KMS-11 (cell line): ENCODE data around the gene PYGO2.

ENCODE experiments used
- H2AFZ ChIP-seq: fragments of 200-600 bp; sonication (generic); 2 replicates; pipeline ENCODE4 v1.6.1; 2016; ENCODE audit warnings: antibody characterized with exemption, mixed run types, low read depth
- H3K27ac ChIP-seq: fragments of 200-600 bp; sonication (generic); 2 replicates; pipeline ENCODE4 v1.6.1; 2016; ENCODE audit warnings: mild to moderate bottlenecking, mixed run types
- H3K27me3 ChIP-seq: fragments of 200-600 bp; sonication (generic); 2 replicates; pipeline ENCODE4 v1.6.1; 2017; ENCODE audit warnings: mild to moderate bottlenecking, low read depth, mixed run types, moderate library complexity; ENCODE audit not compliant: insufficient read depth
- H3K36me3 ChIP-seq: fragments of 200-600 bp; sonication (generic); 2 replicates; pipeline ENCODE4 v1.6.1; 2017; ENCODE audit warnings: mild to moderate bottlenecking, mixed run types; ENCODE audit not compliant: insufficient read depth
- H3K4me1 ChIP-seq: fragments of 200-600 bp; sonication (generic); 2 replicates; pipeline ENCODE4 v1.6.1; 2016; ENCODE audit warnings: mild to moderate bottlenecking, low read depth, mixed run types; ENCODE audit not compliant: poor library complexity, severe bottlenecking
- H3K4me2 ChIP-seq: fragments of 200-600 bp; sonication (generic); 2 replicates; pipeline ENCODE4 v1.7.0; 2016; ENCODE audit warnings: mild to moderate bottlenecking, mixed run types
- H3K4me3 ChIP-seq: fragments of 200-600 bp; sonication (generic); IDR thresholded peaks from 2 replicates; pipeline ENCODE4 v1.6.1; 2017; ENCODE audit warnings: low read depth, low read length, mixed read lengths; ENCODE audit not compliant: insufficient read depth
- H3K79me2 ChIP-seq: fragments of 200-600 bp; sonication (generic); 2 replicates; pipeline ENCODE4 v1.6.1; 2016; ENCODE audit warnings: low read depth, mixed run types; ENCODE audit not compliant: insufficient read depth
- H3K9ac ChIP-seq: fragments of 200-600 bp; sonication (generic); 2 replicates; pipeline ENCODE4 v1.6.1; 2016; ENCODE audit warnings: mild to moderate bottlenecking, mixed run types
- H4K20me1 ChIP-seq: fragments of 200-600 bp; sonication (generic); 2 replicates; pipeline ENCODE4 v1.6.1; 2016; ENCODE audit warnings: mild to moderate bottlenecking, mixed run types; ENCODE audit not compliant: insufficient read depth
- TF ChIP-seq, protein P1 (sequence below): fragments of 200-600 bp; sonication (generic); conservative IDR thresholded peaks from 2 replicates; pipeline ENCODE4 v1.6.1; 2017; ENCODE audit warnings: low read depth, mild to moderate bottlenecking, antibody characterized with exemption, low read length, moderate library complexity, mixed read lengths

The PYGO2 gene

DNA sequence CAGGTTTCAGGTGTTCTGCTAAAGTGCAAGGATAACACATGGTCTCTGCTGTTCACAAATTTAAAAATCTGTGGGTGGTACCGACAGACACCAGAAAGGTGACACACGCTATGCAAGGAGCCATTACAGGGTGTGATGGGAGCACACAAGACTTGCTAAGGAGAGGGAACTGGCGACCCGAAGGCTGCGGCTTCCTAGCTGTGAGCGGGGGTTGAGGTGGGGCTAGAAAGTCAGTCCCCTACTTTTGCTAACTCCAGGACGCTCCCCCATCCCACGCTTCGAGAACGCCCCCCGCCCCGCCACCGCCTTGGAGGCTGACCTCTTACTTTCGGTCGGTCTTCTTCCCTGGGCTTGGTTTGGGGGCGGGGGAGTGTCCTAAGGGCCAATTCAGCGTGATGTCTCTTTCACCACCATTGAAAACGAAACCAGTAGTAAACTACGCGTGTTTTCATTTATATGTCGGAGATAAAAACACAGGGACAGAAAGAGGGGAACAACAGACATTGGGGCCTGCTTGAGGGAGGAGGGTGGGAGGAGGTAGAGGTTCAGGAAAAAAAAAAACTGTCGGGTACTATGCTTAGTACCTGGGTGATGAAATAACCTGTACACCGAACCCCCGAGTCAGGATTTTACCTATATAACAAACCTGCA lies 14.0 kb upstream of the PYGO2 start:
- peaks cover 18% of the 10 kb centered on the region; the same call in 1 of the 2 replicates for H3K36me3 ChIP-seq
- H3K4me3 ChIP-seq = peak overlapping the region; percentile 98
- peaks cover 88% of the 10 kb centered on the region for H3K79me2 ChIP-seq
- H3K9ac ChIP-seq = peak overlapping the region; percentile 76
- H4K20me1 ChIP-seq = no peaks in the 10 kb centered on the region
- no peaks in the 10 kb centered on the region for H3K27me3 ChIP-seq
- peak overlapping the region; percentile 28; the same call in 1 of the 2 replicates for H2AFZ ChIP-seq
- H3K27ac ChIP-seq = peak overlapping the region; percentile 77
- H3K4me1 ChIP-seq = peaks cover 54% of the 10 kb centered on the region
- TF ChIP-seq, protein P1, sequence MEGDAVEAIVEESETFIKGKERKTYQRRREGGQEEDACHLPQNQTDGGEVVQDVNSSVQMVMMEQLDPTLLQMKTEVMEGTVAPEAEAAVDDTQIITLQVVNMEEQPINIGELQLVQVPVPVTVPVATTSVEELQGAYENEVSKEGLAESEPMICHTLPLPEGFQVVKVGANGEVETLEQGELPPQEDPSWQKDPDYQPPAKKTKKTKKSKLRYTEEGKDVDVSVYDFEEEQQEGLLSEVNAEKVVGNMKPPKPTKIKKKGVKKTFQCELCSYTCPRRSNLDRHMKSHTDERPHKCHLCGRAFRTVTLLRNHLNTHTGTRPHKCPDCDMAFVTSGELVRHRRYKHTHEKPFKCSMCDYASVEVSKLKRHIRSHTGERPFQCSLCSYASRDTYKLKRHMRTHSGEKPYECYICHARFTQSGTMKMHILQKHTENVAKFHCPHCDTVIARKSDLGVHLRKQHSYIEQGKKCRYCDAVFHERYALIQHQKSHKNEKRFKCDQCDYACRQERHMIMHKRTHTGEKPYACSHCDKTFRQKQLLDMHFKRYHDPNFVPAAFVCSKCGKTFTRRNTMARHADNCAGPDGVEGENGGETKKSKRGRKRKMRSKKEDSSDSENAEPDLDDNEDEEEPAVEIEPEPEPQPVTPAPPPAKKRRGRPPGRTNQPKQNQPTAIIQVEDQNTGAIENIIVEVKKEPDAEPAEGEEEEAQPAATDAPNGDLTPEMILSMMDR = no peak
- peak overlapping the region; percentile 89 for H3K4me2 ChIP-seq

DNA sequence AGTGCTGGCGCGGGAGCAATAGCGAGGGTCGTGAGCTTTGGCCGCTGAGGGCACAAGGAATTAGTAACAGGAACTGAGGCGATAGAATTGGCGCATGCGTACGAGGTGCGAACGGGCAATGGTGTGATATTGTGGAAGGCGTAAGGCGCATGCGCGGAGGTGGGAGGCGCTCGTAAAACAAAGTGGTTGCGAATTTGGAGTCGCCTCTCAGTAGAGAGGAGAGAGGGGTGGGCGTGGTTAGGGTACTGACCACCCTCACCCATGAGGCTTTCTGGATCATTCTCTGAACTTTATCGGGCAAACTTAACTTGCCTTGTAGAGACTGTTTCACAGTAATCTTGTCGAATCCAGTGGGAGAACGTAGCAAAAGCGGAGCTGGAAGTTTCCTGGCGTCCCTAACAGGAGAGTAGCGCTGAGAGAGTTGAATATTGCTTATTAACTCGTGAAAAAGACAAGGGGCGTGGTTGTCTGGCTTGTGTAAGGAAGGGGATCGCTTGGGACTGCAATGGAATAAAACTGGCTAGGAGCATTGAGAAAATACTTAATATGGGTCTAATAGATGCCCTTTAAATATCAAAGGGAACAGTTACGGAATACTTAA lies 13.3 kb upstream of the PYGO2 start:
- H3K4me1 ChIP-seq = peaks cover 60% of the 10 kb centered on the region
- H2AFZ ChIP-seq = peak overlapping the region; percentile 28
- peak overlapping the region; percentile 98 for H3K4me3 ChIP-seq
- H3K27me3 ChIP-seq = no peaks in the 10 kb centered on the region
- TF ChIP-seq, protein P1 = peak; percentile 30; the same call in 1 of the 2 replicates
- peak overlapping the region; percentile 89 for H3K4me2 ChIP-seq
- H3K27ac ChIP-seq = peak overlapping the region; percentile 77
- peaks cover 88% of the 10 kb centered on the region for H3K79me2 ChIP-seq
- H3K36me3 ChIP-seq = peaks cover 17% of the 10 kb centered on the region; the same call in 1 of the 2 replicates
- peak overlapping the region; percentile 76 for H3K9ac ChIP-seq
- H4K20me1 ChIP-seq = no peaks in the 10 kb centered on the region

DNA sequence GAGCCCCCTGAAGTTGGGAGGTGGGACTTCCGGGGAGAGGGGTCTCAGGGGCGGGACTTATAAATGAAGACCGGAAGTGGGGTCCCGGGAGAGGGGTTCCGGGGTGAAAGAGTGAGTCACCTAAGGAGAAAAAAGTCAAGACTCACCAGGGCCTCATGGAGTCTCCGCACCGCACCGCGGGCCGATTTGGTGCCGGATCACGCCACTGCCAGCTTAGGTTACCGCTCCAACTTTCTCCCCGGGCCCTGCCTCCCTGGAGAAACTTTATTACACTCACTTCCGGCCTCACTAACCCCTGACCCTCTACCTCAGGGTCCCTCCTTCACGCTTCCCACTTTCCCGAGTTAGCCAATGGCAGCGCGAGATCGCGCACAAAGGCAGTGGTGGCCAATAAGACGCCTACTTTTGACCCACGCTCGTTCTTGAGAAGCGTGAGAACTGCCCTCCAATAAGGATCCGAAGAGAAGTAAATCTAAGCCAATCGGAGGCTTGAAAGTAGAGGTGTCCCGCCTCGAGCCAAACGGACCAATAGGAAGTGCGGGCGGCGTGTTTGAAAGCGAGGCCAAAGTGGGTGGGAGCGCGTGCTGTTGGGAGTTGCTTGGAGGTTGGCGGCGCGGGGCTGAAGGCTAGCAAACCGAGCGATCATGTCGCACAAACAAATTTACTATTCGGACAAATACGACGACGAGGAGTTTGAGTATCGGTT lies 12.7 kb upstream of the PYGO2 start, which contains the start of gene CKS1B:
Gene CKS1B (plus strand): TSS at position 580 of the 706 bp plus-strand sequence. CDS start 65 bp downstream, at position 645.
- H2AFZ ChIP-seq = peak within 1 kb of the TSS; percentile 28
- H3K4me1 ChIP-seq = peaks cover 66% of the 10 kb centered on the region
- H3K4me2 ChIP-seq = peak within 1 kb of the TSS; percentile 89
- peak within 1 kb of the TSS; percentile 76 for H3K9ac ChIP-seq
- no peaks in the 10 kb centered on the region for H3K27me3 ChIP-seq
- H4K20me1 ChIP-seq = no peaks in the 10 kb centered on the region
- peaks cover 10% of the 10 kb centered on the region; the same call in 1 of the 2 replicates for H3K36me3 ChIP-seq
- H3K4me3 ChIP-seq = peak within 1 kb of the TSS; percentile 98
- TF ChIP-seq, protein P1 = no peak
- H3K27ac ChIP-seq = peak within 1 kb of the TSS; percentile 77
- H3K79me2 ChIP-seq = peaks cover 88% of the 10 kb centered on the region

DNA sequence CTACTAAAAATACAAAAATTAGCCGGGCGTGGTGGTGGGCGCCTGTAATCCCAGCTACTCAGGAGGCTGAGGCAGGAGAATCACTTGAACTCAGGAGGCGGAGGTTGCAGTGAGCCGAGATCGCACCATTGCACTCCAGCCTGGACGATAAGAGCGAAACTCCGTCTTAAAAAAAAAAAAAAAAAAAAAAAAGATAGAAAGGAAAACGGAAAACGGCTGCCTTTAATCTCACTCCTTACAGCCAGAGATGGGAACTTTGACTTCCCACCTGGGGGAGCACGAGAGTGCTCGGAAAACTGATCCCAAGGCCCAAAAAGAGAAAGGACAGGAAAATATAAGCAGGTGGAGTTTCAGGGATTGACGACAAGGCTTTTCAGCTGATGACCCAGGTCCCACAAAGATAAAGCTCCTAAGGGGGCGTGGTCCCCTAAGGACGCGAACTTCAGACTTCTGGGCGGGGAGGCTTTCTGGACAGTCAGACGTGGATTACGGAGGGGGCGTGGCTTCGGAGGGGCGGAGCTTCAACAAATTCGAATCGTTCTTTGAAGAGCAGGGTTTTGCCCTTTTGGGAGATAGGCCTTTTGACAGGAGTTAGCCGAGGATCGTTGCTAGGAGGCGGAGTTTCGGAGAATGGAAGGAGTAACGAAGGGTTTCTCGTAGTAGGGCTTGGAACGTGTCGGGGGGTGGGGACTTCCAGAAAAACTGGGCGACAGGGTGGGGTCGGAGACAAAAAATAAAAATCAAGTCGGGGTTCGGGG lies 11.9 kb upstream of the PYGO2 start:
- Histone ChIP-seq H3K9ac (peak overlapping the region; percentile 76), H3K4me2 (peak overlapping the region; percentile 60), H4K20me1 (no peaks in the 10 kb centered on the region), H2AFZ (peak overlapping the region; percentile 28; the same call in 1 of the 2 replicates), H3K4me1 (peaks cover 72% of the 10 kb centered on the region), H3K27me3 (no peaks in the 10 kb centered on the region), H3K79me2 (peaks cover 88% of the 10 kb centered on the region), H3K4me3 (peak overlapping the region; percentile 92), H3K27ac (peak overlapping the region; percentile 77), H3K36me3 (peaks cover 8% of the 10 kb centered on the region; the same call in 1 of the 2 replicates)
- TF ChIP-seq, protein P1 = peak; percentile 61; the same call in 1 of the 2 replicates
